ENCODE data around the gene FOXC1.

The FOXC1 gene

DNA sequence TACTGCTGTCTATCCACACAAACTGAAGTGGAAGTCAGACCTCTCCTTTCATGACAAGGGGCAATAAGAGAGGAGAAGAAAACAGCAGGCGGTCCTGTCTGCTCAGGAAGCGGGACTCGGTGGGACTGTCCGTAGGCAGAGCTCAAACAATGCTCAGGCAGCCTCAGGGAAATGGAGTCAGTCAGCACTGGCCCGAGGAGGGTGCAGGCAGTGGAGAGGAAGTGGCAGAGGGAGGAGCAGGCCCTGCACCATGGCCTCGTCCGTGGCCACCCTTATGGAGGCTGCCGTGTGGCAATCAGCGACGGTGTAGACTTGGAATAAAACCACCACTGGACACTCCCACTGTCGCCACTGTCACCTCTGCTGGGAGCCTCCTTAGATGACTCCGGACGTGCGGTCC is 19.6 kb downstream of the FOXC1 start:
- no peak for DNase-seq (ENCODE audit: low spot score in 2 of 2)
- no peaks in the 10 kb centered on the region; the same call in 1 of the 2 replicates for H3K9me3 ChIP-seq
- no peak overlapping the region for H3K4me3 ChIP-seq
- in situ Hi-C loops (cut with MboI; ENCODE audit: low sequenced_read_pairs): no loop called here
- no peaks in the 10 kb centered on the region for H3K36me3 ChIP-seq (replicated peaks)
- no peaks in the 10 kb centered on the region for H3K27me3 ChIP-seq (ENCODE audit: low read depth)
- no peaks in the 10 kb centered on the region for H3K4me1 ChIP-seq

DNA sequence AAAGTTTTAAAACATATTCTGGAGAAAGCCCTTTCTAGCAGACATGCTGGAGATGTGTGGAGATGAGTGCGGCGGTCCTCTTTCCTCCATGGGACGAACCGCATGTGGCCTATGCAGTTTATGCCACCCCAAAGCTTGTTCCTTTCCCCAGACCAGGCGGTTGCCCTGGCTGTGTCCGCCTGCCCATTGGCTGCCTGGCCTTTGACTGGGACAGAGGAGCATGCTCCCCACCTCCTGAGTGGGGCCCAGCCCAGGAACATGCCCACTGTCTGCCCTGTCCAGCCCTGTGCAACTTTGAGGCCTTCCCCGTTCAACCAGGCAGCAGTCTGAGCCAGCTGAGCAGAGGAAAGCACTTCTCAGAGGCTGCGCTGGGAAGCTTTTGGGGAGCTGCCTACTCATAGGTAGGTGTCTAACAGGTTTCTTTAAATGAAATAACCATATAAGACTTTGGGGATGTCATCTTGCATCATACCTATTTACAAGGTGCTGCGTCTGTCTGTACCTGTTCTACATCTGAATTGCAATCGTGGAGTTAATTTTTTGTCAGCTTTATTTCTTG is 20.6 kb downstream of the FOXC1 start:
- Histone ChIP-seq H3K9me3 (no peaks in the 10 kb centered on the region; the same call in 1 of the 2 replicates), H3K27me3 (ENCODE audit: low read depth) (no peaks in the 10 kb centered on the region), H3K36me3 (replicated peaks) (no peaks in the 10 kb centered on the region), H3K4me3 (no peak overlapping the region), H3K4me1 (no peaks in the 10 kb centered on the region)
- in situ Hi-C loops (cut with MboI; ENCODE audit: low sequenced_read_pairs): no loop called here
- DNase-seq (ENCODE audit: low spot score in 2 of 2): no peak

DNA sequence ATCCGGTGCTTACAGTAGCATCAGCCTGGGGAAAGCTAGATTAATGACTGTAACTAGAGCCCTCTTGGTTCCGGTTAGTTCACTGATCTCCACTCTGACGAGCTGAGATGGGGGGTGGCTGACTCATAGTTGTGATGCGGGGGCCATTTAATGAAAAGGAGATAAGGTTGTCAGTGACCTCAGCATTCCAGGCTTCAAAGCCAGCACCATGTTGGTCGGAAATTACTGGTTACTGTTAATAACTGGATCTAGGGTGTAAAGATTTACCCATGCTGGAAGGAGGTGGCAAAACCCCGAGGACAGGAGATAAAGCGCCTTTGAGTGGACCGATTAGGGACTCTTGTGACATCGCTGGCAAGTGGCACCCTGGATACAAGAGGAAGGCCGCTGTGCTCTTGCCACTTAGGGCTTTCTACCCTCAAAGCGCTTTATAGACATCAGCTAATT is 21.1 kb downstream of the FOXC1 start:
- Histone ChIP-seq H3K4me3 (no peak overlapping the region), H3K36me3 (replicated peaks) (no peaks in the 10 kb centered on the region), H3K27me3 (ENCODE audit: low read depth) (no peaks in the 10 kb centered on the region), H3K4me1 (no peaks in the 10 kb centered on the region), H3K9me3 (no peaks in the 10 kb centered on the region; the same call in 1 of the 2 replicates)
- in situ Hi-C loops (cut with MboI; ENCODE audit: low sequenced_read_pairs): no loop called here
- DNase-seq (ENCODE audit: low spot score in 2 of 2): no peak

DNA sequence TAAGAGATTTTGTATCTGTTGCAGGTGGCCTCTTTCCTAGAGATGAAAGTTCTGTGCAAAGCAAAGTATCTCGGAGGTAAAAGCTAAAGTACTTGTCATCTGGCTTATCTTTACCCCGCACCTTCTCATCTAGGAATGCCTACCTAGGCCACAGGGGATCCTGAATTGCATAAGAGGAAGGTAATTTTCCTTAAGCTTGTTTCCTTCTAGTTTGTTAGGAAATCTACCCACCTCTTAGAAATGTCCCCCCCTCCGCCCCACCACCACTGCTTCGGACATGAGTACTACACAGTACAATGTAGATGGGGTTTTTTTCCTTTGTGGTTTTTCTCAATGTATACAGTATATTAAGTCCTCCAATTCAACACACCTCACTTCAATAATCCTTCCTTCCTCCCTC is 21.5 kb downstream of the FOXC1 start:
- Histone ChIP-seq H3K9me3 (no peaks in the 10 kb centered on the region; the same call in 1 of the 2 replicates), H3K4me3 (no peak overlapping the region), H3K36me3 (replicated peaks) (no peaks in the 10 kb centered on the region), H3K27me3 (ENCODE audit: low read depth) (no peaks in the 10 kb centered on the region), H3K4me1 (no peaks in the 10 kb centered on the region)
- in situ Hi-C loops (cut with MboI; ENCODE audit: low sequenced_read_pairs): no loop called here
- DNase-seq (ENCODE audit: low spot score in 2 of 2): no peak

DNA sequence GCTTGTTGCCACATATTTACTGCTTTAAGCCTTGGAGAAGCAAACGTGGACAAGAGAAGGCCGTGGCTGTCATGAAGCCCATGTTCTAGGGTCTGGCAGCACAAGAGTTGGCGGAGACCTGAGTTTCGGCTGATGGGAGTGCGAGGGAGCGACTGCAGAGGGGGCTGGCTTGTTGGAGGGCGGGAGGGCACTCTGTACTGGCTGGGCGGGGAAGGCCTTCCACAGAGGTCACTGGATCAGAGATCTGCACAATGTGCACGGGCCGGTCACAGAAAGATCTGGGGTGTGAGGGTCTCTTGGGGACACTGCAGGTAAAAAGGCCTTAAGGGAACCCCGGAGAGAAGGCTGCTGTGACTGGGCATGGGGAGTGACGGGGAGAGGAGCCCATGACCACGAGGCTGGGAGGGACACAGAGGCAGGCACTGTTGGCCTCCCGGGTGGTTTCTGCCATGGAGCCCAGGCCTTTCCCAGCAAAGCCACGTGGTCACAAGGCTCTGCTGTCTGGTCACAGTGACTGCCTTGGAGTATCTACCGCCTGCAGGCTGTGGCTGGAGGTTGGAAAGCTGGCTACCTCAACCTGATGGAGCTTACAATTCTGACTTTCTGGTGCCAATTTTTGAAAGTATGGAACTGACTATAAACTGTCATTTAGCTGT is 23.8 kb downstream of the FOXC1 start:
- in situ Hi-C loops (cut with MboI; ENCODE audit: low sequenced_read_pairs): no loop called here
- Histone ChIP-seq H3K36me3 (replicated peaks) (no peaks in the 10 kb centered on the region), H3K9me3 (no peaks in the 10 kb centered on the region; the same call in 1 of the 2 replicates), H3K27me3 (ENCODE audit: low read depth) (no peaks in the 10 kb centered on the region), H3K4me3 (no peak overlapping the region), H3K4me1 (no peaks in the 10 kb centered on the region)
- no peak for DNase-seq (ENCODE audit: low spot score in 2 of 2)

DNA sequence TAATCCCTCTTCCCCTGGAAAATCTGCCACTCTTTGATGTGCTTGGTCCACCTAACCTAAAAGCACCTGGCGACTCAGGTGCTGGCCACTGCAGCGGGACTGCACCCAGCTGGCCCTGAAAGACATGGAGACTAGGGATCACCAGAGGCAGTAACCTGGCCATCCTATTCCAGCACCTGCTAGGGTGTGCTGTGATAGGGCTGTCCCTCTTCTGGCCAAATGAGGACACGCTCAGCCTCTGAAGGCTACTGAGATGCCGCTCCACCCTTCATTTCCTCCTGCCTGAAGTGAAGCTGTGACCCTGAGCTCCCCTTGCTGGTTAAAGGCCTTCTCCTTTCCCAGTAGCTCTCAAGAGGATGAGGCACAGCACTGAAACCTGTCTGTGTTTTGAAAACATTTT is 24.4 kb downstream of the FOXC1 start:
- in situ Hi-C loops (cut with MboI; ENCODE audit: low sequenced_read_pairs): no loop called here
- Histone ChIP-seq H3K9me3 (no peaks in the 10 kb centered on the region; the same call in 1 of the 2 replicates), H3K4me3 (no peak overlapping the region), H3K4me1 (no peaks in the 10 kb centered on the region), H3K36me3 (replicated peaks) (no peaks in the 10 kb centered on the region), H3K27me3 (ENCODE audit: low read depth) (no peaks in the 10 kb centered on the region)
- no peak for DNase-seq (ENCODE audit: low spot score in 2 of 2)

DNA sequence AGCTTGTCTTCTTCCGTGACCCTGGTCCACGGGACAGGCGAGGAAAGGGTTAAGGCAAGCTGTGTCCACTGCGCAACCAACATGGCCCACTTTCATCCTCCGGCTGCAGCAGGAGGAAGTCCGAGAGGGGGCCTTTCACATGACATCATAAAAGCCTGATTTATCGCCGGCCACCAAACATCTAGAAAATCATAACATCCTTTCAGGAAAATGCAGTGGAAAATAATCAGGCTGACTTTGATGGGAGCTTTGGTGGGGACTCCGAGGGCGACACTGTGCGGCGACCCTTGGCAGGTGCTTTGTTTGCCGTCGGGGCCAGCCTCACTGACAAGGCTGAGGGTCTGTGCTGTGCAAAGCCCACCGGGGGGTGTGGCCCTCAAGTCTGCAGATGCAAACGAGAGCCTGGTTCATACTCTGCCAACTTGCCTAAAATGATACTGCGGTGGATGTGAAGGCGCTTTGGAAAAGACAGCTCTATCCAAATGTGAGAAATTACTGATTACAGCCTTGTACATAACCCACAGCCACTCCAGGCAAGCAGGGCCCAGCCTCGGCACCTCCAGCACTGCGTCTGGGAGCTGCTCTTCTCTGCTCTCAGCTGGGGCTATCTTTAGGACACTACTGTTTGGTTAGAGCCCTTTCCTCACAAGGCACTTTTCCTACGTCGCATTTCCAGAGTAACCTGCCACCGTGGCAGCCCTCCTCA is 25.7 kb downstream of the FOXC1 start:
- Histone ChIP-seq H3K36me3 (replicated peaks) (no peaks in the 10 kb centered on the region), H3K9me3 (no peaks in the 10 kb centered on the region; the same call in 1 of the 2 replicates), H3K27me3 (ENCODE audit: low read depth) (no peaks in the 10 kb centered on the region), H3K4me3 (no peak overlapping the region), H3K4me1 (no peaks in the 10 kb centered on the region)
- in situ Hi-C loops (cut with MboI; ENCODE audit: low sequenced_read_pairs): no loop called here
- no peak for DNase-seq (ENCODE audit: low spot score in 2 of 2)

DNA sequence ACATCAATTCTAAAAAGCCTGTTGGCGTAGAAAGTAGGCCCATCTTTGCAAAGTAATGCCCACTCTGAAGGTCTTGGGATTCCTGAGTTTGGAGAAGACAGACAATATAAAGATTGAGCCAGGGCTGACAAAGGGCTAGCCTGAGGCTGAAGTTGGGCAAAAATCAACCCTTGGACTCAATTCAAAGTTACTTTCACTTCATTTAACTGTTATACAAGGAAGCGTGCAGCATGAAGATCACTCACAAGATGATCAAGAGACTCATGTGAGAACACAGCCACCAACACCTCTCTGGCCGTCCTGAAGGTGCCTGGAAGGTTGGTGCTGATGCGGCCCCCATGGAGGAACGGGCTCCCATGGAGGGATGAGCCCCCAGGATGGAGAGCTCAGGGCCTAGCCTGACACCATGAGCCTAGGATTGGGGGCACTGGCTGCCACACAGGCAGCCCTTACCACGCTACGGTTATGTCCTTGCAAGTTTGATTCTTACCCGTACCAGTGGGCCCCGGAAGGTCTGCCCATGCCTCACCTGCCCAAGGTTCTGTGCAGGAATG is 26.6 kb downstream of the FOXC1 start:
- DNase-seq (ENCODE audit: low spot score in 2 of 2): no peak
- Histone ChIP-seq H3K27me3 (ENCODE audit: low read depth) (no peaks in the 10 kb centered on the region), H3K4me1 (no peaks in the 10 kb centered on the region), H3K4me3 (no peak overlapping the region), H3K9me3 (no peaks in the 10 kb centered on the region; the same call in 1 of the 2 replicates), H3K36me3 (replicated peaks) (no peaks in the 10 kb centered on the region)
- in situ Hi-C loops (cut with MboI; ENCODE audit: low sequenced_read_pairs): no loop called here

DNA sequence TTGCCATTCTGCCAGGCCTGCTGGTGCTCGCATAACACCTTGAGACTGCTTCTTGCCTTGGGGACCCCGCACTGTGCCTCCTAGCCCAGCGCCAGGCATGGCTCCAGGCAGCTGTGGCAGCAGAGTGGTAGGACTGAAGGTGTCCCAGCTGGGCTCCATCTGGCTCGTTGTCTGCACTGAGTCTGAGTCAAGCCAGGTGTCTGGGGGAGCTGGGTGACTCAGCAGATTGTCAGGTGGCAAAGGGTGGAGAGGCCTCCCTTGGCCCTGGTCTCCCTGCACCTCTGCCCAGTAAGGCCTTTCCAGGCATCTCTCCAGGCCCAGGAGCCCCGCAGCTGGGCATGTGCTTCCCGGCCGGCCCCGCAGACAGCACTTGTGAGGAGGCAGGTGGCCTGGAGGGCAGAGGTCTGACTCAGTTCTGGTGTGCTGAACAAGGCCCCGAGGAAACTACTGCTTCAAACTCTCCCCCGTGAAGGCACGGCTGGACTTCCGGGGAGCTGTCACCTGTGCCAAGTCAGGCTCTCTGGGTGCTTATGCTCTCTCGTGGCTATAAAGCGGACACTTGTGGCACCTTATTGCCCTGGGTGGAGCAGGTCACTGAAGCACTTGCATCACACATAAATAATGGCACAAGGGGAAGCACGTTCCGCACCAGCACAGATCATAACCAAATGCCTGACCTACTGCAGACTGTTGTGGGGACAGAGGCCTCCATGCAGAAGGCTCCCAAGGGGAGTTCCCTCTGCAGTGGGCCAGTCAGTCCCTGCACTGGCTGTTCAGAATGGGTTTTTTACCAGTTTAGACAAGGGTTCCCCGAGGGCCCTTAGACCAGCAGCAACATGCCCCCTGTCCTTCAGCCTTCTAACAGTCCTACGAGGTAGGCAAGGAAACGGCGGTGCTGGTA is 27.5 kb downstream of the FOXC1 start:
- Histone ChIP-seq H3K4me3 (no peak overlapping the region), H3K27me3 (ENCODE audit: low read depth) (no peaks in the 10 kb centered on the region), H3K36me3 (replicated peaks) (no peaks in the 10 kb centered on the region), H3K4me1 (no peaks in the 10 kb centered on the region), H3K9me3 (no peaks in the 10 kb centered on the region; the same call in 1 of the 2 replicates)
- in situ Hi-C loops (cut with MboI; ENCODE audit: low sequenced_read_pairs): no loop called here
- no peak for DNase-seq (ENCODE audit: low spot score in 2 of 2)

DNA sequence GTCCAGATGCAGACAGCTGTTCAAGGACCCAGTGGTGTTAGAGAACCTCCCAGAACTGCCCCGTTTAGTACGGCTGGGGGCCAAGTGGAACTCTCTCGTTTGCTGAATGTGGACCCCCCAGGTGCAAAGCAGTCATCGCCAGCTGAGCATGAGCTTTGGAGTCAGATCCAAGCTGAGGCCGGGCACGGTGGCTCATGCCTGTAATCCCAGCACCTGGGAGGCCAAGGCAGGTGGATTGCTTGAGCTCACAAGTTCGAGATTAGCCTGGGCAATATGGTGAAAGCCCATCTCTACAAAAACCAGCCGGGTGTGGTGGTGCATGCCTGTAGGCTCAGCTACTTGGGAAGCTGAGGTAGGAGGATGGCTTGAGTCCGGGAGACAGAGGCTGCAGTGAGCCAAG is 29.7 kb downstream of the FOXC1 start:
- Histone ChIP-seq H3K9me3 (no peaks in the 10 kb centered on the region), H3K4me1 (no peaks in the 10 kb centered on the region), H3K27me3 (ENCODE audit: low read depth) (no peaks in the 10 kb centered on the region), H3K36me3 (replicated peaks) (no peaks in the 10 kb centered on the region), H3K4me3 (no peak overlapping the region)
- DNase-seq (ENCODE audit: low spot score in 2 of 2): no peak
- in situ Hi-C loops (cut with MboI; ENCODE audit: low sequenced_read_pairs): no loop called here

DNA sequence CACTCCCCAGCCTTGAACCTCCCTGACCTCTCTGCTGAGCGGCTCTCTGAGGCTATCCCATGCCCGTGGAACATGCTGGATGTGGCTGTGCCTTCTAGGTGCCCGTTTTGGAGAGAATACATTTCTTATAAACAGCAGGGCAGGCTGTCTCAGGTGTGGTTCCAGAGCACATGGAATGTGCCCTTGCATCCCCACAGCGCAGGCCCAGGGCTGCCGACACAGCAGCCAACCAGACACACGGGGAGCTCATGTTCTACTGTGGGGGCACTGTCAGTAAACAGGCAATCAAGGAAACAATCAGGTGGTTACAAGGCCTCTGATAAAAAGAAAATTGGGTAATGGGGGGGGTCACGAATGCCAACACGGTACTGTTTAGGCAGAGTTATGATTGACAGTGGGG is 30.8 kb downstream of the FOXC1 start:
- in situ Hi-C loops (cut with MboI; ENCODE audit: low sequenced_read_pairs): no loop called here
- Histone ChIP-seq H3K9me3 (no peaks in the 10 kb centered on the region), H3K4me3 (no peak overlapping the region), H3K27me3 (ENCODE audit: low read depth) (no peaks in the 10 kb centered on the region), H3K4me1 (no peaks in the 10 kb centered on the region), H3K36me3 (replicated peaks) (no peaks in the 10 kb centered on the region)
- DNase-seq (ENCODE audit: low spot score in 2 of 2): no peak

DNA sequence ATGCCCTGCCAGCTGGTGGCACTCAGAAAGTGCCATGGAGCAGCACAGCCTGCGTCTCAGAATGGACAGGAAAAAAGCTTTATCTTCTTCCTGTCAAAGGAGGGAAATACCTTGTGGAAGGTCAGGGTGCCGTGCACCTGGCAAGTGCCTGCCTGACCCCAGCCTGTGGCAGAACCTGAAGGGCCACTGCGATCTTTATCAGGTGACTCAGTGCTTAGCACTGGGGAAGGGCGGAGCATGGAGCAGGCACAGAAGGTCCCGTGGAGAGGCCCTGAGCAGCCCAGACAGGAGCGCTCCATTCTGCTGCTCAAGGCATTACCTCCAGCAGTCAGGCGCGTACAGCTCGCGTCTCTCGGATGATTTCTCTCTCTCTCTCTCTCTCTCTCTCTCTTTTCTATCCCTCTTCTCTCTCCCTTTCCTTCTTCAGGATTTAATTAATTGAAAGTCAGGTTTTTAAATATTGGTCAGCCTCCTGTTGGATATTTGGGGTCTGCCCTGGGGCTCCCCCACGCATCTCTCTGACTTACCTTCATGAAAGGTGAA is 31.7 kb downstream of the FOXC1 start:
- Histone ChIP-seq H3K4me1 (no peaks in the 10 kb centered on the region), H3K27me3 (ENCODE audit: low read depth) (no peaks in the 10 kb centered on the region), H3K4me3 (no peak overlapping the region), H3K9me3 (no peaks in the 10 kb centered on the region), H3K36me3 (replicated peaks) (no peaks in the 10 kb centered on the region)
- no peak for DNase-seq (ENCODE audit: low spot score in 2 of 2)
- in situ Hi-C loops (cut with MboI; ENCODE audit: low sequenced_read_pairs): no loop called here

DNA sequence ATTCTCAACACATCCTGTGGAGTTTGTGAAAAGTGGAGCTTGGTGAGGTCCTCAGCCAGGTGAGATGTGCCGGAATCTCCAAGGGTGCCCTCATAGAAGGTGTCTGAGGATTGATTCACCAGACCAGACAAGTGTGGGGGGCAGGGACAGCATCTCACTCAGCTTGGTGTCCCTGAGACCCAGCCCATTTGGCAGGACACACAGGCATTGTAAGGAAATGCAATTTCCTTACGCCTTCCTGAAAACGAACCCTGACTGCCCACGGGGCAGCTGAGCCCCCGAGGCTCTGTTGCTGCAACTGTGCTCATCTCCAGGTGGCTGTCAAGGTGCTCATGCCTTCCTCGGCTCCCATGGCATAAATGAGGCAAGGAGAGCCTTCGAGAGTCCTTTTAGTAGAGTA is 33.4 kb downstream of the FOXC1 start:
- Histone ChIP-seq H3K27me3 (ENCODE audit: low read depth) (no peaks in the 10 kb centered on the region), H3K36me3 (replicated peaks) (no peaks in the 10 kb centered on the region), H3K9me3 (no peaks in the 10 kb centered on the region), H3K4me3 (no peak overlapping the region), H3K4me1 (no peaks in the 10 kb centered on the region)
- no peak for DNase-seq (ENCODE audit: low spot score in 2 of 2)
- in situ Hi-C loops (cut with MboI; ENCODE audit: low sequenced_read_pairs): no loop called here

Measured in HAP-1 (cell line).